22Rv1 (cell line): ENCODE results near the gene GHRL.

ENCODE experiments used
- ZFX ChIP-seq: fragments of 450-650 bp; IDR thresholded peaks from 2 replicates; pipeline ENCODE4 v1.6.1; 2017; ENCODE audit warnings: antibody characterized with exemption, borderline replicate concordance
- TF ChIP-seq, protein P1 (sequence below): fragments of 450-650 bp; IDR thresholded peaks from 2 replicates; pipeline ENCODE4 v1.5.1; 2017; ENCODE audit warnings: mild to moderate bottlenecking

DNA sequence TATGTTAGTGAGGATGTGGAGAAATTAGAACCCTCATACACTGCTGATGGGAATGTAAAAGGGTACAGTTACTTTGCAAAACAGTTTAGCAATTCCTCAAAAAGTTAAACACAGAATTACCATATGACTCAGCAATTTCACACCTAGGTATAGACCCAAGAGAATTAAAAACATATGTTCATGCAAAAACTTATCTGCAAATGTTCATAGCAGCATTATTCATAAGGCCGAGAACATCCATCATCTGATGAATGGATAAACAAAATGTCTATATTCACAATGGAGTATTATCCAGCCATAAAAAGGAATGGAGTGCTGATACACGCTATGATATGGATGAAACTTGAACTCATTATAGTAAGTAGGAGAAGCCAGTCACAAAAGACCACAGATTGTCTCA lies 17.8 kb upstream of the GHRL start:
- TF ChIP-seq, protein P1, sequence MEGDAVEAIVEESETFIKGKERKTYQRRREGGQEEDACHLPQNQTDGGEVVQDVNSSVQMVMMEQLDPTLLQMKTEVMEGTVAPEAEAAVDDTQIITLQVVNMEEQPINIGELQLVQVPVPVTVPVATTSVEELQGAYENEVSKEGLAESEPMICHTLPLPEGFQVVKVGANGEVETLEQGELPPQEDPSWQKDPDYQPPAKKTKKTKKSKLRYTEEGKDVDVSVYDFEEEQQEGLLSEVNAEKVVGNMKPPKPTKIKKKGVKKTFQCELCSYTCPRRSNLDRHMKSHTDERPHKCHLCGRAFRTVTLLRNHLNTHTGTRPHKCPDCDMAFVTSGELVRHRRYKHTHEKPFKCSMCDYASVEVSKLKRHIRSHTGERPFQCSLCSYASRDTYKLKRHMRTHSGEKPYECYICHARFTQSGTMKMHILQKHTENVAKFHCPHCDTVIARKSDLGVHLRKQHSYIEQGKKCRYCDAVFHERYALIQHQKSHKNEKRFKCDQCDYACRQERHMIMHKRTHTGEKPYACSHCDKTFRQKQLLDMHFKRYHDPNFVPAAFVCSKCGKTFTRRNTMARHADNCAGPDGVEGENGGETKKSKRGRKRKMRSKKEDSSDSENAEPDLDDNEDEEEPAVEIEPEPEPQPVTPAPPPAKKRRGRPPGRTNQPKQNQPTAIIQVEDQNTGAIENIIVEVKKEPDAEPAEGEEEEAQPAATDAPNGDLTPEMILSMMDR: no peak
- TF ChIP-seq ZFX: no peak
